HFFc6 (cell line): ENCODE measurements around the gene SMPD3. TPM values are rescaled to one million over a fixed set of nuclear protein-coding genes. Genes with fewer than 3 reads are reported as not detected.

Experiments used
- DNase-seq: peaks from one replicate; pipeline ENCODE4 v3.0.0-alpha.2; 2018
- H3K27ac Mint-ChIP-seq: 2 replicates; pipeline ENCODE4 v1.8.0; 2020; ENCODE audit warnings: mild to moderate bottlenecking, mixed read lengths
- H3K27me3 Mint-ChIP-seq: 2 replicates; pipeline ENCODE4 v1.8.0; 2021; ENCODE audit warnings: mild to moderate bottlenecking, moderate library complexity, mixed read lengths; ENCODE audit not compliant: insufficient read depth
- H3K36me3 Mint-ChIP-seq: 2 replicates; pipeline ENCODE4 v1.8.0; 2021; ENCODE audit warnings: low read depth, mixed read lengths
- H3K4me1 Mint-ChIP-seq: 2 replicates; pipeline ENCODE4 v1.8.0; 2020; ENCODE audit warnings: low read depth, mixed read lengths
- H3K4me3 Mint-ChIP-seq: 2 replicates; pipeline ENCODE4 v1.8.0; 2020; ENCODE audit warnings: mild to moderate bottlenecking, moderate library complexity, mixed read lengths
- H3K9me3 Mint-ChIP-seq: 2 replicates; pipeline ENCODE4 v1.8.0; 2020; ENCODE audit warnings: mild to moderate bottlenecking, mixed read lengths
- CTCF ChIP-seq: fragments of 200-600 bp; sonication (generic); IDR thresholded peaks from 2 replicates; pipeline ENCODE4 v1.5.0; 2021; ENCODE audit warnings: antibody characterized with exemption, mild to moderate bottlenecking
- total RNA-seq, 6 experiments: library from RNA; stranded (reverse); fragmentation: NEBNext Ultra II Directional; extraction: Animal tissue kit (Norgen Biotek cat#: 25700); gene quantifications; 2 replicates in 1 of 6; 3 replicates in 5 of 6; pipeline ENCODE4 v1.2.3, GENCODE V29; 2021

SMPD3 gene
- total RNA-seq, 6 experiments from 2014 or later = 0.05 to 0.73 (median 0.30) TPM

GRCh38 chr16:68378436-68379415 lies 69.6 kb downstream of the SMPD3 start:
- DNase-seq = no peak
- Mint-ChIP-seq H3K27me3 (peaks cover 36% of the 10 kb centered on the region), H3K36me3 (no peaks in the 10 kb centered on the region), H3K27ac (no peak overlapping the region), H3K4me3 (no peak overlapping the region), H3K9me3 (no peaks in the 10 kb centered on the region), H3K4me1 (no peaks in the 10 kb centered on the region)
- TF ChIP-seq CTCF = no peak

- Mint-ChIP-seq H3K4me3 (no peak overlapping the region), H3K4me1 (no peaks in the 10 kb centered on the region), H3K36me3 (no peaks in the 10 kb centered on the region), H3K9me3 (no peaks in the 10 kb centered on the region), H3K27me3 (peaks cover 39% of the 10 kb centered on the region), H3K27ac (no peak overlapping the region)
- no peak for DNase-seq
- TF ChIP-seq CTCF = no peak
These were observed 70.5 kb downstream of the SMPD3 start for GRCh38 chr16:68377667-68378393.

- no peak for DNase-seq
- H3K27ac Mint-ChIP-seq = no peak overlapping the region
- H3K27me3 Mint-ChIP-seq = peaks cover 39% of the 10 kb centered on the region
- no peaks in the 10 kb centered on the region for H3K4me1 Mint-ChIP-seq
- no peaks in the 10 kb centered on the region for H3K36me3 Mint-ChIP-seq
- H3K9me3 Mint-ChIP-seq = no peaks in the 10 kb centered on the region
- H3K4me3 Mint-ChIP-seq = no peak overlapping the region
- TF ChIP-seq CTCF = no peak
These were observed 71.1 kb downstream of the SMPD3 start for GRCh38 chr16:68377221-68377620.

GRCh38 chr16:68376590-68376989 lies 71.7 kb downstream of the SMPD3 start:
- Mint-ChIP-seq H3K27ac (no peak overlapping the region), H3K9me3 (no peaks in the 10 kb centered on the region), H3K4me3 (no peak overlapping the region), H3K4me1 (no peaks in the 10 kb centered on the region), H3K27me3 (peaks cover 32% of the 10 kb centered on the region), H3K36me3 (no peaks in the 10 kb centered on the region)
- DNase-seq = no peak
- no peak for TF ChIP-seq CTCF

GRCh38 chr16:68375801-68376536 lies 72.3 kb downstream of the SMPD3 start:
- no peak overlapping the region for H3K27ac Mint-ChIP-seq

More at GRCh38 chr16:68375801-68376536, 72.3 kb downstream of the SMPD3 start:
- no peak for DNase-seq
- Mint-ChIP-seq H3K36me3 (no peaks in the 10 kb centered on the region), H3K9me3 (no peaks in the 10 kb centered on the region), H3K4me3 (no peak overlapping the region), H3K27me3 (peaks cover 31% of the 10 kb centered on the region), H3K4me1 (no peaks in the 10 kb centered on the region)
- no peak for TF ChIP-seq CTCF
